Effector memory CD8-positive, alpha-beta T cell (primary cell): ENCODE results near the gene KCNAB1.
"Not testable (repeated sequence)": the region's sequence is repeated elsewhere in the genome, so short reads cannot be mapped to it uniquely, and the experiment has no call there.

Source experiments
- ATAC-seq: fragments of 150-1000 bp; cut with Tn5 transposase; replicated peaks from 2 replicates; pipeline ENCODE4 v1.10.0; 2021; ENCODE audit warnings: mild to moderate bottlenecking, moderate library complexity
- DNase-seq, 3 experiments: peaks; one replicate each; pipeline ENCODE4 v3.0.0; 2021
- H3K27ac Mint-ChIP-seq, 2 donors: one replicate each; pipeline ENCODE4 v1.8.0; 2022; ENCODE audit warnings: mild to moderate bottlenecking in 2 of 2, mixed read lengths in 2 of 2, moderate library complexity in 2 of 2
- H3K27me3 Mint-ChIP-seq, 2 donors: one replicate each; pipeline ENCODE4 v1.8.0; 2022; ENCODE audit warnings: mixed read lengths in 2 of 2
- H3K36me3 Mint-ChIP-seq: one replicate; pipeline ENCODE4 v1.8.0; 2022; ENCODE audit warnings: mild to moderate bottlenecking, moderate library complexity, mixed read lengths; ENCODE audit not compliant: insufficient read depth
- H3K4me1 Mint-ChIP-seq, 2 donors: one replicate each; pipeline ENCODE4 v1.8.0; 2022; ENCODE audit warnings: low read depth in 2 of 2, mixed read lengths in 2 of 2
- H3K4me3 Mint-ChIP-seq, 2 donors: one replicate each; pipeline ENCODE4 v1.8.0; 2022; ENCODE audit warnings: mild to moderate bottlenecking in 2 of 2, mixed read lengths in 2 of 2, moderate library complexity in 2 of 2
- H3K9me3 Mint-ChIP-seq, 2 donors: one replicate each; pipeline ENCODE4 v1.8.0; 2022; ENCODE audit warnings: mixed read lengths in 2 of 2

Gene KCNAB1

DNA sequence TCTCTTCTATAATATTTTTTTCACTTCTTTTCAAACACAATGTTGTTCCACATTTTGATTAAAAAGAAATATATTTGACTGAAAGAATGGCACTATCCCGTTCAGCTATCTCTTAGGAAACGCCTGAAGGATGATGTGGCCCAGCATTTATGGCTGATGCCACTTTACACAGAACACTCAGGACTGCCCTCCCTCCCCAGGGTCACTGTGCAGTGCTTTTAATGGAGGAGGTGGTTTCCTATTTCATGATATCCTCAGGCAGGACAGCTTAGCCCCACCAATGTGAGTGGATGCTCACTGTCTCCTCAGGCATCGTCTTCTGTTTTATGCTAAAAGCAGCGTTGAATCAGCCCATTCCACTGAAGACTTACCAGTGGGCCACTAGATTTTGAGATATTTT is 135.9 kb downstream of the KCNAB1 start:
- no peak overlapping the region for H3K4me3 Mint-ChIP-seq
- H3K27ac Mint-ChIP-seq, result no peak overlapping the region
- H3K27me3 Mint-ChIP-seq, result peaks cover 31 to 43% of the 10 kb centered on the region in 2 donors
- H3K9me3 Mint-ChIP-seq, result no peaks in the 10 kb centered on the region
- ATAC-seq, result no peak
- peaks cover 3% of the 10 kb centered on the region for H3K36me3 Mint-ChIP-seq
- H3K4me1 Mint-ChIP-seq, result no peaks in the 10 kb centered on the region
- no peak for DNase-seq

DNA sequence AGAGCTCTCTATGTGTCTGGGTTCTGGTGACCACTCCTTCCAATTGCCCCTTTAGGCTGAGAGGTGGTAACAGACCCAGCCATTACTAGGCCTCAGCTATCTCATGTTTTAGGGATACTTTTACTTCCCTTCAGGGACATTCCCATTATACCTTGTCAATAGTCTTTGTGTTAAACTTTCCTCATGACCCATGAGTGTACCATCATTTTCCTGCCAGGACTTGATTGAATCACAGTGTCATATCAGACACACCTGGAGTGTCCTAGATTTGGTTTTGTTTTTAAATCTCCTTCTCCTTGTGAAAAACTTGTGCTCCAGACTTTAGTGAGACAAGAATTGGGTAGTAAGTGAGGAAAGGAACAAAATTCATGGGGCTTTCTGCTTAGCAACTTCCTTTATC is 136.6 kb downstream of the KCNAB1 start:
- DNase-seq (no peak), ATAC-seq (no peak)
- Mint-ChIP-seq H3K27ac (no peak overlapping the region), H3K4me1 (no peaks in the 10 kb centered on the region), H3K4me3 (no peak overlapping the region), H3K9me3 (no peaks in the 10 kb centered on the region), H3K27me3 (peaks cover 29 to 36% of the 10 kb centered on the region in 2 donors), H3K36me3 (peaks cover 3% of the 10 kb centered on the region)

DNA sequence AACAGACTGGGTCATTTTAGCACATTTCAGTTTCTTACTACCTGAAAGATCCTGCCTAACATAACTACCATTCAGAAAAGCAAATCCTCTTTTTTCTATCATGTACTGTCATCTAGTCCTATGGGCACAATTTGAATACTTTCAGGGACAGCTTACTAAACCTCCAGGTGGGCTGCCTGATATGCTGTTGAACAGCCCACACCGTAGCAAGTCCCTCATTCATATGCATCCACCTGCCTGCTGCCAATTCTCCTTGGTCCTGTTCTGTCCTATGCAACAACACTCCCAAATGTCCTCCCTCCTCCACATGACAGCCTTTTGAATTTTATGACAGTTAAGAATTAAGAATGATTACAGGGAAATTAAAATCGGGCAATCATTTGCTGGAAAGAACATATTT is 137.9 kb downstream of the KCNAB1 start:
- no peak overlapping the region for H3K4me3 Mint-ChIP-seq
- peaks cover 3% of the 10 kb centered on the region for H3K36me3 Mint-ChIP-seq
- no peak for DNase-seq

DNA sequence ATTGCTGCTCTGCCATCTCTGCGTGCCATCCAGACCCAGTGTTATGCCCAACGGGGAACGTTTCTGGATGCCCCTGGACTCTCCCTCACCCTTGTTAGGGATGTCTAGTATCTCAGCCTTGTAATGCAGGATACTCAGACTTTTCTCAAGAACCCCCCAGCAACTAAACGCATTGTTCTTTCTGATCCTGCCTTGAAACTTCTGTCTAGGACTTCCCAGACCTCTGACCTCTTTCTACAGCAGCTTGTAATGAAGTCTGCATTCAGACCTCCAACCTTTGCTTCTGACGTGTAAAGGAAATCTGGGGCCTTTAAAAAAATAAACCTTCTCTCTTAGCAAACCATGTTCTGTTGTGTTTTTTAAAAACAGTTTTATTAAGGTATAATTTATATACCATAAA is 139.5 kb downstream of the KCNAB1 start:
- H3K27ac Mint-ChIP-seq, result no peak overlapping the region
- no peak for DNase-seq
- H3K36me3 Mint-ChIP-seq, result peaks cover 3% of the 10 kb centered on the region
- no peak for ATAC-seq
- peaks cover 20 to 35% of the 10 kb centered on the region in 2 donors for H3K27me3 Mint-ChIP-seq
- H3K4me3 Mint-ChIP-seq, result no peak overlapping the region
- no peaks in the 10 kb centered on the region for H3K4me1 Mint-ChIP-seq
- H3K9me3 Mint-ChIP-seq, result no peaks in the 10 kb centered on the region

More for the DNA sequence above, 137.9 kb downstream of the KCNAB1 start:
- H3K27ac Mint-ChIP-seq, result no peak overlapping the region
- H3K9me3 Mint-ChIP-seq, result no peaks in the 10 kb centered on the region
- no peak for ATAC-seq
- no peaks in the 10 kb centered on the region for H3K4me1 Mint-ChIP-seq
- peaks cover 29 to 33% of the 10 kb centered on the region in 2 donors for H3K27me3 Mint-ChIP-seq

DNA sequence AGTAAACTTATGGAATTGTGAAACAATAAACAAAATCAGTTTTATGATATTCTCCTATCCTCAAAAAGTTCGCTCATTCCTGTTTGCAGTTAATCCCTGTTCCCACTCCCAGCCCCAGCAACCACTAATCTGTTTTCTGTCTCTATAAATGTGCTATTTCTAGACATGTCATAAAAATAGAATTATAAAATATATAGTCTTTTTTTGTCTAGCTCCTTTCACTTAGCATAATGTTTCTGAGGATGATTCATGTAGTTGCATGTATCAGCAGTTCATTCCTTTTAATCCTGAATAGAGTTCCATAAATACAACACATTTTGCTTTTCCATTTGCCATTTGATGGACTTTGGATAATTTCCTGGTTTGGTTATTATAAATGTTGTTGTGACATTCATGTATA is 140.0 kb downstream of the KCNAB1 start:
- no peaks in the 10 kb centered on the region for H3K9me3 Mint-ChIP-seq
- peaks cover 3% of the 10 kb centered on the region for H3K36me3 Mint-ChIP-seq
- H3K4me1 Mint-ChIP-seq, result no peaks in the 10 kb centered on the region
- peaks cover 20 to 39% of the 10 kb centered on the region in 2 donors for H3K27me3 Mint-ChIP-seq
- H3K4me3 Mint-ChIP-seq, result no peak overlapping the region
- no peak overlapping the region for H3K27ac Mint-ChIP-seq
- no peak for DNase-seq
- ATAC-seq, result no peak

DNA sequence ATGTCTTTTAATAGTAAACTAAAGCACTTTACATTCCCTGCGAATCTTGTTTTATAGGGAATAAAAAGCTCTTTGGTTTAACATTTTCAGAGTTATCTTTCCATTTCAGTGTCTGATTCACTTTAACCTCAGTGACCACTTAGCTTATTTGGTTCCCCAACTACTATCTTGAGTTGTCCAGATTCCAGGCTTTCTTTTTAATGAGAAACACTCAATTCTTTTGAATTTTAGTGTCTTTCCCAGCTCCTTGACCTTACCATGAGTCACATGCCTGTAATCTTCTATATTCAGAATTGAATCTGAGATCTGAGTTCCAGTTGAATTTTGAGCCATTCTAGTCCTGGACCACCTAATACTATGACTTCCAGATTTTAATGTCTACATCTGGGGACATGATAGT is 144.4 kb downstream of the KCNAB1 start:
- DNase-seq, result no peak
- Mint-ChIP-seq H3K36me3 (no peaks in the 10 kb centered on the region), H3K27ac (no peak overlapping the region), H3K27me3 (peaks cover 23 to 25% of the 10 kb centered on the region in 2 donors), H3K9me3 (no peaks in the 10 kb centered on the region), H3K4me1 (no peaks in the 10 kb centered on the region), H3K4me3 (no peak overlapping the region)
- ATAC-seq, result no peak

DNA sequence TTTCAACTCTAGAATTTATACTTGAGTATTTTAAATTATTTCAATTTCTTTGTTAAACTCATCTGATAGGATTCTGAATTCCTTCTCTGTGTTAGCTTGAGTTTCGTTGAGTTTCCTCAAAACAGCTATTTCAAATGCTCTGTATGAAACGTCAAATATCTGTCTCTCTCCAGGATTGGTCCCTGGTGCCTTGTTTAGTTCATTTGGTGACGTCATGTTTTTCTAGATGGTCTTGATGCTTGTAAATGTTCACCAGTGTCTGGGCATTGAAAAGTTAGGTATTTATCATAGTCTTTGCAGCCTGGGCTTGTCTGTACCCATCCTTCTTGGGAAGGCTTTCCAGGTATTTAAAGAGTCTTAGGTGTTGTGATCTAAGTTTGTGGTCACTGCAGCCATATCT is 151.1 kb downstream of the KCNAB1 start:
- no peaks in the 10 kb centered on the region for H3K36me3 Mint-ChIP-seq
- no peak overlapping the region for H3K4me3 Mint-ChIP-seq
- H3K9me3 Mint-ChIP-seq, result peaks cover 0 to 9% of the 10 kb centered on the region in 2 donors
- peaks cover 39 to 40% of the 10 kb centered on the region in 2 donors for H3K27me3 Mint-ChIP-seq
- no peaks in the 10 kb centered on the region for H3K4me1 Mint-ChIP-seq
- DNase-seq (no peak), ATAC-seq (no peak)
- no peak overlapping the region for H3K27ac Mint-ChIP-seq

DNA sequence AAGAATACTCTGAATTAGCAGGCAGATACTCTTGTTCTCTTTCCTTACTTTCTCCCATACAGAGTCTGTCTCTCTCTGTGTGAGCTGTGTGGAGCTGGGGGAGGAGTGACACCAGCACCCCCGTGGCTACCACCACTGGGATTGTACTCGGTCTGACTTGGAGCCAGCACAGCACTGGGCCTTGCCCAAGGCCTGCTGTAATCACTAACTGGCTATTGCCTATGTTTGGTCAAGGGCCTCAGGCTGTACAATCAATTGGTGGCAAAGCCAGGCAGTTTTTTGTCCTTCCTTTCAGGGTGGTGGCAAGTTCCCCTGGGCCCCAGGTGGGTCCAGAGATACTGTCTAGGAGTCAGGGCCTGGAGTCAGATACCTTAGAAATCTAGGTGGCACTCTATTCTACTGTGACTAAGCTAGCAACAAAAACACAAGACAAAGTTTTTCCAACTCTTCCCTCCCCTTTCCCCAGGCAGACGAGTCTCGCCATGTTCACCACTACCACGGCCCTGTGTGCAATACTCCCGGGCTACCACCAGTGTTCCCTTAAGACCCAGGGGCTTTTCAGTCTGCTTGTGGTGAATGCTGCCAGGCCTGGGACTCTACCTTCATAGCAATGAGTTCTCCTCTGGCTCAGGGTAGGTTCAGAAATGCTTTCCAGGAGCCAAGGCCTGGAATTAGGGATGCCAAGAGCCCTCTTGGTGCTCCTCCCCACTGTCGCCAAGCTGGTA is 151.8 kb downstream of the KCNAB1 start:
- no peaks in the 10 kb centered on the region for H3K36me3 Mint-ChIP-seq
- ATAC-seq (no peak), DNase-seq (no peak)
- no peaks in the 10 kb centered on the region for H3K4me1 Mint-ChIP-seq
- H3K27me3 Mint-ChIP-seq, result peaks cover 37 to 40% of the 10 kb centered on the region in 2 donors
- no peak overlapping the region for H3K4me3 Mint-ChIP-seq
- H3K27ac Mint-ChIP-seq, result no peak overlapping the region
- peaks cover 0 to 9% of the 10 kb centered on the region in 2 donors for H3K9me3 Mint-ChIP-seq

DNA sequence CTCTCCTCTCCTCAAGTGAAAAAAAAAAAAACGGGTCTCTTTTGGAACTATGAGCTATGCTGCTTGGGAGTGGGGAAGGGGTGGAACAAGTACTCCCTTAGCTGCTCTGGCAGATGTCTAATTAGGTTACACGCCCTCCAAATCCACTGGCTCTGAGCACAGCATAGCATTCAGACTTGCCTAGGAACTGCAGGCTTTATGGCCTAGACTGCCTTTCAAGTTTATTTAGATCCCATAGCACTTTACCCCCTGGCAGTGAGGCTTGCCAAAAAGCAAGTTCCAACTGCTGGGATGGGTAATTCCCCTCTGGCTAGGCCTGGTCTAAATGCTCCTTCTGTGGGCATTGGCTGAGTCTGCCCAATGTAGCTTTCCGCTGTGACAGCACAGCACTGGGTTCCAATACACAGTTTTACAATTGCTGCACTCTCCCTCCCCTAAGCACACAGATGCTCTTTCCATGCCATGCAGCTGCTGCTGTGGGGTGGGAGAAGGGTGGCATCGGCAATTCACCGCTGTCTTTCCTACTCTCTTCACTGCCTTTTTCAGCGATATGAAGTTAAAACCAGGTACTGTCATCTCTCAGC is 152.8 kb downstream of the KCNAB1 start:
- Mint-ChIP-seq H3K36me3 (no peaks in the 10 kb centered on the region), H3K27me3 (peaks cover 29 to 40% of the 10 kb centered on the region in 2 donors), H3K27ac (no peak overlapping the region), H3K9me3 (peaks cover 0 to 9% of the 10 kb centered on the region in 2 donors), H3K4me3 (no peak overlapping the region), H3K4me1 (no peaks in the 10 kb centered on the region)
- ATAC-seq (no peak), DNase-seq (no peak)

DNA sequence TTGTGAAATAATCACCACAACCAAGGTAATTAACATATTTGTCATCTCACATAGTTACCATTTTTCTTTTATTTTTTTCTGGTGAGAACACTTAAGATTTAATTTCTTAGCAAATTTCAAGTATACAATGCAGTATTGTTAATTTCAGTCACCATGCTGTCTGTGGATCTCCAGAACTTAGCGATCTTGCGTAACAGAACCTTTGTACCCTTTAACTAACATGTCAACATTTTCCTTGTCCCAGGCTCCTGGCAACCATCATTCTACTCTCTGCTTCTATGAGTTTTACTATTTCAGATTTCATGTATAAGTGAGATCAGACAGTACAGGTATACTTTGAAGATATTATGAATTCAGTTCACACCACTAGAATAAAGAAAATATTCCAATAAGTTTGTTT is 154.4 kb downstream of the KCNAB1 start:
- Mint-ChIP-seq H3K27ac (no peak overlapping the region), H3K4me1 (no peaks in the 10 kb centered on the region)

DNA sequence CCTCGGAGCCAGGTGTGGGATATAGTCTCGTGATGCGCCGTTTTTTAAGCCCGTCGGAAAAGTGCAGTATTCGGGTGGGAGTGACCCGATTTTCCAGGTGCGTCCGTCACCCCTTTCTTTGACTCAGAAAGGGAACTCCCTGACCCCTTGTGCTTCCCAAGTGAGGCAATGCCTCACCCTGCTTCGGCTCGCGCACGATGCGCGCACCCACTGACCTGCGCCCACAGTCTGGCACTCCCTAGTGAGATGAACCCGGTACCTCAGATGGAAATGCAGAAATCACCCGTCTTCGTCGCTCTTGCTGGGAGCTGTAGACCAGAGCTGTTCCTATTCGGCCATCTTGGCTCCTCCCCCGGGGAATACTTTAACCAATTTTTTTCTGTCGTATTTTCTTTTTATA is 164.3 kb downstream of the KCNAB1 start:
- not testable (repeated sequence) for H3K27ac Mint-ChIP-seq, H3K4me1 Mint-ChIP-seq, DNase-seq, ATAC-seq, H3K4me3 Mint-ChIP-seq, H3K9me3 Mint-ChIP-seq, H3K36me3 Mint-ChIP-seq
- H3K27me3 Mint-ChIP-seq, result peaks cover 25 to 32% of the 10 kb centered on the region in 2 donors

More for the DNA sequence above, 154.4 kb downstream of the KCNAB1 start:
- peaks cover 27 to 40% of the 10 kb centered on the region in 2 donors for H3K27me3 Mint-ChIP-seq
- no peaks in the 10 kb centered on the region for H3K36me3 Mint-ChIP-seq
- no peak overlapping the region for H3K4me3 Mint-ChIP-seq
- peaks cover 0 to 9% of the 10 kb centered on the region in 2 donors for H3K9me3 Mint-ChIP-seq
- no peak for ATAC-seq
- DNase-seq, result no peak

DNA sequence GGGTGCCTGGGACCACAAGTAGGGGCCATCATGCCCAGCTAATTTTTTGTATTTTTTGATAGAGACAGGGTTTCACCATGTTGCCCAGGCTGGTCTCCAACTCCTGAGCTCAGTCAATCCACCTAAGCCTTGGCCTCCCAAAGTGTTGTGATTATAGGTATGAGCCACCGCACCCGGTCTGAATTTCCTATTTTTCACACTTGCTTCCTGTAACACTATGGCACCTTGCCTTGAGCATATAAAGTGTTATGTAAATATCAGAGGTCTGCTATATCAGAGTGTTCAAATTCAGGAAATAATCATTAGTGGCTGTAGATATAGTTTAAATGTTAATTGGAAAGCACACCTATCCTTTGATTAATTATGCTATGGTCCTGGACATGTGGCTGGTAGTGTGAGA is 165.2 kb downstream of the KCNAB1 start:
- no peak overlapping the region for H3K4me3 Mint-ChIP-seq
- H3K36me3 Mint-ChIP-seq, result no peaks in the 10 kb centered on the region
- H3K9me3 Mint-ChIP-seq, result no peaks in the 10 kb centered on the region
- H3K4me1 Mint-ChIP-seq, result peaks cover 0 to 3% of the 10 kb centered on the region in 2 donors
- H3K27me3 Mint-ChIP-seq, result peaks cover 35 to 42% of the 10 kb centered on the region in 2 donors
- DNase-seq, result no peak
- H3K27ac Mint-ChIP-seq, result no peak overlapping the region
- ATAC-seq, result no peak

DNA sequence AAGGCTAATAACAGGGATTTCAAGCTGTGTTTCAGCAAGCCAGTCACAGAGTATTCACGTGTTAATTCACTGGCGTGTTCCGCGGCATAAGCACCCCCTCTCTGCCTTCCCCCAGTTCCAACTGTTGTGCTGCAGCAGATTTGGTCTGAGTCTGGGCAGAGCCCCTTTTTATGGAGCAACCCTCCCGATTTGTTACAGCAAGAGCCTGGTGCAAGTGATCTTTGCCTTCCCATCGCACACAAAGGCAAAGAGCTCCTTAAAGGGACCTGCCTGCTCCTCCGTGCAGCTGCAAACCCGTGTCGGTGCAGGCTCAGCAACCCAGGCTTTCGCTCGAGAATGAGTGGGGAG is 170.5 kb downstream of the KCNAB1 start:
- ATAC-seq (no peak), DNase-seq (no peak)
- Mint-ChIP-seq H3K27ac (no peak overlapping the region), H3K27me3 (peaks cover 55 to 92% of the 10 kb centered on the region in 2 donors), H3K9me3 (no peaks in the 10 kb centered on the region), H3K36me3 (no peaks in the 10 kb centered on the region), H3K4me1 (peaks cover 3 to 6% of the 10 kb centered on the region in 2 donors), H3K4me3 (no peak overlapping the region)
